Stimulated activated CD8-positive, alpha-beta memory T cell treated with anti-CD3 and anti-CD28 coated beads, Interleukin-12 subunit alpha, Interleukin-12 subunit beta, amount 100 ng/mL, for 4 hours (primary cell): ENCODE measurements around the gene TEX48.
A peak's percentile ranks its signal among the peaks of the same experiment; 100 is the strongest.

Experiments
- DNase-seq: peaks from one replicate; pipeline ENCODE4 v3.0.0-alpha.2; 2020; ENCODE audit warnings: low read depth

TEX48 gene

DNA sequence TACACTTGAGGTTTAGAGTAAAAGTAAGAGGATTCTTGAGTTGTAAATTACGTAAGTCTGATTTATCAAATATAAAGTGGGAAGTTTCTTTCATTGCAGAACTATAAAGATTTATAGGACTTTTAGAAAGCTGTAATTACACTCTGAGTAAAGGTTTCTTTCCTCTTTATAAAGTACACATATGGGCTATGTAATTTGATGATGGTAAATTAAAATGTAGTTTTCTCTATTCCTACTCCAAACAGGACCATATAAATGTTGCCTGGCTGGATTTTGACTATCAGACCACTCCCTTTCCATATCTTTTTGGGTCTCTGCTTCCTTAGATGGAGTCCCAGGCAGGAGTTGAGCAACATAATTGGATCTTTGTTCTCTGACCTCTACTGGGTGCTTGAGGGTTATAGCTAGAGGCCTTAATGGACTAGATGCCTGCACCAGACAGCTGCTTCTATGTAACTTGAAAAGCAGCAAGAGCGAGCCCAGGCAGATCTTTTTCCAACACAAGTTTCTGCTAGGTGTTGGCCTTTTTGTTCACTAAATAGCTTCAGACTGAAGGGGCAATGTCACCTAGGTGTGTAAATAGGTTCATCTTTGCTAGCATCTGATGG, 11.4 kb upstream of the TEX48 start:
- DNase-seq: no peak

DNA sequence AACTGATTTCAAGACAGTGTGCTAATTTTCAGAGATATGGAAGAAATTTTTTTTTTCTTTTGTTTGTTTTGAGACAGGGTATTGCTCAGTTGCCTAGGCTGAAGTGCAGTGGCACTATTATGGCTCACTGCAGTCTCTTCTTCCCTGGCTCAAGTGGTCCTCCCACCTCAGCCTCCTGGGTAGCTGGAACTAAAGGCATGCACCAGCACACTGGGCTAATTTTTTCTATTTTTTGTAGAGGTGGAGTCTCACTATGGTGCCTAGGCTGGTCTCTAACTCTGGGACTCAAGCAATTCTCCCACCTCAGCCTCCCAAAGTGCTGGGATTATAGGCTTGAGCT, 9.9 kb upstream of the TEX48 start:
- no peak for DNase-seq

DNA sequence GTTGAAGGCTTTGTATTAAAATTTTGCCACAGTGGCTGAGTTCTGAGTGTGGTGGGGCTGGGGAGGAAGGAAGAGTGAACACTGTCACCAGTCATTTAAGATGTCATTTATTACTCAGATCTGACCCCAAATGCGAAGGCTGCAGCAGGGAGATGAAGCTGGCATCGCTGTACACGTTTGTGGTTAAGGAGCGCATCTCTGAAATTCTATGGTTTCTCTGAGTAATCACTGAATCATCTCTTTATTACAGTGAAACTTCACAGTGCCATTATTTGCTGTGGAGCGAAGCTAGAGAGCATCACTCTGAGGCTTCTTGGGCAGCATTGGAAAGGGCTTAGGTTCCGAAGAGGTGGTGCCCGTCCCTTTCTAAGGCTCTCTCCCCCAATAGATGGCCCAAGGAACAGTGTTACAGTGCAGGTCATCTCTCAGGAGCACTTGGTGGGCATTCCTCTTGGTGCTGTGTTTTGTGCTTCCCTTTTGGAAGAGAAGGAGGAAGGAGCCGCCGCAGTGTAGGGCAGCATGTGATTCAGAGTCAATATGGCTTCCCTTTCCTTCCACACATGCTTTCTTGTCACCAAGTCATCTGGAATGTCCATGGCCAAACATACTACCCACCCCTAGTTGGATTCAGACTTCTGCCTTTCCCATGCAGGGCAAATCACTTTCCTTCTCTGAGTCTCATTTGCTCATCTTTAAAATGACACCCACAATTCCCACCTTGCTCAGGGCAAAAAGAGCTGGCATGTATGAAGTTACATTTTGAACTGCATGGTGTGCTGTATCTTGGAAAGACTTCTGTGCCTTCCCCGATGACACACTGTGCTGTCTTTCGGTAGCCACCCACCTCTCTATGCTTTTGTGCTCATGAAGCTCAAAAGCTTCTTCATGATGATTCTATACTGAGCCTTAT, 9.3 kb upstream of the TEX48 start:
- DNase-seq: peak; percentile 36

DNA sequence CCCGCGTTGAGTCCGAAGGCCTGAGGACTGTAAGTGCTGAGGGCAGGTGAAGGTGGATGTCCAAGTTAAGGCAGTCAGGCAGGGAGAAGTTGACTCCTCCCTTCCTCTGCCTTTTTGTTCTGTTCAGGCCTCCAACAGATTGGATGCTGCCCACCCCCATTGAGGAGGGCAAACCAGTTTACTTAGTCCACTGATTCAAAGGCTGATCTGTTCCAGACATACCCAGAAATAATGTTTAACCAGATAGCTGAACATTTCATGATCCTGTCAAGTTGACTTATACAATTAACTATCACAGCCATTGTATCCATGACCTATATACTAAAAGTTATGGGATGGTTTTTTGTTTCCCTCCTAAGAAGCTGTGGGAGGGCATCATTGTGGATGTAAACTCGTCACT, 8.3 kb upstream of the TEX48 start:
- DNase-seq: no peak

DNA sequence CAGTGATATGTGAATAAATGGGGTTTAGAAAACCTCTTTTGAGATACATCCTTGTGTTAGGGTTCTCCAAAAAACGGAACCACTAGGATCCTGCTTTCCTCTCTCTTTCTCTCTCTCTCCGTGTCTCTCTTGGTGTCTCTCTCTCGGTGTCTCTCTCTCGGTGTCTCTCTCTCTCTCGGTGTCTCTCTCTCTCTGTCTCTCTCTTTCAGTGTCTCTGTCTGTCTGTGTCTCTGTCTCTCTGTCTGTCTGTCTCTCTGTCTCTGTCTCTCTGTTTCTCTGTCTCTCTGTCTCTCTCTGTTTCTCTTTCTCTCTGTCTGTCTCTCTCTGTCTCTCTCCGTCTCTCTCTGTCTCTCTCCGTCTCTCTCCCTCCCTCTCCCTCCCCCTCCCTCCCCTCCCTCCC, 7.8 kb upstream of the TEX48 start:
- DNase-seq: no peak

DNA sequence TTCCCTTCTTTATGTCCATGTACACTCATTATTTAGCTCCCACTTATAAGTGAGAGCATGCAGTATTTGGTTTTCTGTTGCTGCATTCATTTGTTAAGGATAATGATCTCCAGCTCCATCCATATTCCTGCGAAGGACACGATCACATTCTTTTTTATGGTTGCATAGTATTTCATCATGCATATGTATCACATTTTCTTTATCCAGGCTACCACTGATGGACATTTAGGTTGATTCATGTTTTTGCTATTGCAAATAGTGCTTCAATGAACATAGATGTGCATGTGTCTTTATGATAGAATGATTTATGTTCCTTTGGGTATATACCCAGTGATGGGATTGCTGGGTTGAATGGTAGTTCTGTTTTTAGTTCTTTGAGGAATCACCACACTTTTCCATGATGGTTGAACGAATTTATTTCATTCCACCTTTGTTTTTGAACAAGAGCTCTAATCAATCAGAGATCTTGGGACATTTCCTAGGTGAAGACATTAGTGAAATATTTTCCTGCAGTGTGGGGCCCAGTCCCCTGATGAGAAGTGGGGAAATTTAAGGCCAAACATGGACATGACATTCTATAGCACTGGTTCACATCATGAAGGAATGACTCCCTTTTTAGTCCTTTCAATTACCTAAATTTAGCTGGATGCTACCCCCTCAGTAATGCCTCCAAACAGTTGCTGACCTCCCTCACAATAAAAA, 7.1 kb upstream of the TEX48 start:
- DNase-seq: no peak

DNA sequence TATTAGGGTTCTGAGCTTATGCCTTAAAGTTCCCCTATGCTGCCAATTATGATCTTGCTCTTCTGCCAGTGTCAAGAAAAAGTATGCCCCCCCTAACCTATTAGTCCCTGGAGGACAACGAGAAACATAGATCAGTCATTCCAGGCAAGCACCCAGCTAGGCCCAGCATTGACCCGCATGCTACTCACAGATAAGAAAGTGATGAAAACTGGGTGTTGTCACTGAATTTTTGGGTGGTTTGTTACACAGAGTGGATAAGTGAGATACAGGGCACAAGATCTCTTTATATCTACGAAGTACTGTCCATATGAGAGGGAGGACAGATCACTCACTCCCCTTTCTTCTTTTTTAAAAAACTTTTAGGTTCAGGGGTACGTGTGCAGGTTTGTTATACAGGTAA, 6.4 kb upstream of the TEX48 start:
- DNase-seq: no peak

DNA sequence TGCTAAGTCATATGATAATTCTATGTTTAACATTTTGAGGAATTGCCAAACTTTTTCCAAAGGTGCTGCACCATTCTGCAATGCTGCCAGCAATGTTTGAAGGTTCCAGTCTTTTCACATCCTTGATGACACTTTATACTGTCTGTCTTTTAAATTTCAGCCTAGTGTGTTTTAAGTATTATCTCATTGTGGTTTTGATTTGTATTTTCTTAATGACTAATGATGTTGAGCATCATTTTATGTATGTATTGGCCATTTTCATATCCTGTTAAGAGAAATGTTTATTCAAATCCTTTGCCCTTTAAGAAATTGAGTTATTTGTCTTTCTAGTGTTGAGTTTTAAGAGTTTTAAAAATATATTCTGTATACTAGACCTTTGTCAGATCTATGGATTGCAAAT, 5.0 kb upstream of the TEX48 start:
- DNase-seq: no peak

DNA sequence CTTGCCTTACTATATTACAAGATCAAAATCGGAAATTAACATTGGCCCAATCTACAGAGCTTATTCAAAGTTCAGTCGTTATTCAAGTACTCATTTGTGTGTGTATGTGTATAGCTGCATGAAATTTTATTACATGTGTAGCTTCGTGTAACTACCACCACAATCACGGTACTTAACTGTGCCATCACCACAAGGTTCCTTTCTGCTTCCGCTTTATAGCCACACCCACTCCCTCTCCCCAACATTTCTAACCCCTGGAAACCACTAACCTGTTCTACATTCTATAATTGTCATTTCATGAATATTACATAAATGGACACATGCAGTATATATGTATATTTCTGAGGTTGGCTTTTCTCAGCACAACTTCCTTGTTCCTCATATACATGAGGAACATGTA, 4.0 kb upstream of the TEX48 start:
- no peak for DNase-seq

DNA sequence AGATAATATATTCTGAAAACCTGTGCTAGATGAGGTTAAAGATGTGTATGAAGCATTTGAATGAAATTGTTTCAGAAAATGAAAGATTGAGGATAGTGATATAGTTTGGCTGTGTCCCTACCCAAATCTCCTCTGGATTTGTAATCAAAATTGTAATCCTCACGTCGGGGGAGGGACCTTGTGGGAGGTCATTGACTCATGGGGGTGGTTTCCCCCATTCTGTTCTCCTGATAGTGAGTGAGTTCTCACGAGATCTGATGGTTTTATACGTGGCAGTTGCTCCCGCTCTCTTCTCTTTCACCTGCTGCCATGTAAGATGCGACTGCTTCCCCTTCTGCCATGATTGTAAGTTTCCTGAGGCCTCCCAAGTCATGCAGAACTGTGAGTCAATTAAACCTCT, 2.0 kb upstream of the TEX48 start:
- no peak for DNase-seq

DNA sequence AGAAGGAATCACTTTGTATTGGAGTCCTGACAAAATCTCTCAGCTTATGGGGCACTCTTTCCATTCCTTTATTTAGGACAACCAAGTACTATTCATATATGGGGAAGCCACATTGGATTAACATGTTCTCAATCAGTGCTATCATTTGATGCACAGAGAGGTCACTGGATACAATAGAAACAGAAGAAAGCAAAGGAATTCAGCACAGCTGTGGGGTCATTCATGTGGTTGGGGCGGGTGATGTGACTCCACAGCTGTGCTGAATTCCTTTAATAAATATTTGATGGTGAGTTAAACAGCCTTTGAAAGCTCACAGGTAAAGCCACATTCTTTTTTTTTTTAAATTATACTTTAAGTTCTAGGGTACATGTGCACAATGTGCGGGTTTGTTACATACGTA, 854 bp upstream of the TEX48 start:
- DNase-seq: no peak

DNA sequence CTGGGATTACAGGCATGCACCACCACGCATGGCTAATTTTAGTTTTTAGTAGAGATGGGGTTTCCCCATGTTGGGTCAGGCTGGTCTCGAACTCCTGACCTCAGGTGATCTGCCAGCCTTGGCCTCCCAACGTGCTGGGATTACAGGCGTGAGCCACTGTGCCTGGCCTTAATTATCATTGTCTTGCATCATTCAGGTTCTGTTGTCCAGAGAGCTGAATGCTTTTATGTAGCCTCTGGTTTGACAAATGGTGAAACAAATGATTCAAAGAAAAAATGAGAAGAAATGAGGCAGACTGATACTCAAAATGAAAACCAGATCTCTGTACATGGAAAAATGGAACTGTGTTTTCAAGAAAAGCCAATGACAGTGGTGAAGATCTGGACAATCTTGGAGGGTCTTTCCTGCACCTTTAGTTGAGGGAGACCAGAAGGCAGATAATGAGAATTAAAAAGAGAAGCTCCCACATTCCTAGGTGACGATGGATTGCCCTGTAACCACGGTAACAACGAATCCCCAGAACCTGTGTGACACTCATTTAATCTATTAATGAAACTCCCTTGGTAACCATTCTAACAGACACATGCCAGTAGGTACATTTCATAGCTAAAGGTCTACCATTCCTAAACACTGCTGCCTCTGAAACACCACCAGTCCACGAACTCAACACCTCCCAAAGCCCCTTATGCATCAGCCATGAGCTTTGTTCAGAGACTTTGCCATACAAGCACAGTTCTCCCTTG, 1.6 kb downstream of the TEX48 start:
- DNase-seq: no peak

DNA sequence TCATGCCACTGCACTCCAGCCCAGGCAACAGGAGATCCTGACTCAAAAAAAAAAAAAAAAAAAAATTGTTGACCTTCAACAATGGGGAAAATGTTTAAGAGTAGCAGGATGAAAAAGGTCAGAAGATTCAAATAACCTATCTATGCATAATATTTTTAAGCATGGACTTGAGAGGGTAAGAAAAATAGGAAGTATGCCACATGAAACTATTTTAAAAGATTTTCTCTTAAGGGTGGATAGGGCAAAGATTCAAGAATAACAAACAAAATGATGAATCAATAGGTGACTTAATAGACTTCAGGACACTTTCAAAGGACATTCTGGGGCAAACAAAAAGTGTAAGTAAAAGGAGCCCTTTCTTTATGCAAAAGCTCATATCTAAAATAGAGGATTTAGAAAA, 3.2 kb downstream of the TEX48 start:
- no peak for DNase-seq

DNA sequence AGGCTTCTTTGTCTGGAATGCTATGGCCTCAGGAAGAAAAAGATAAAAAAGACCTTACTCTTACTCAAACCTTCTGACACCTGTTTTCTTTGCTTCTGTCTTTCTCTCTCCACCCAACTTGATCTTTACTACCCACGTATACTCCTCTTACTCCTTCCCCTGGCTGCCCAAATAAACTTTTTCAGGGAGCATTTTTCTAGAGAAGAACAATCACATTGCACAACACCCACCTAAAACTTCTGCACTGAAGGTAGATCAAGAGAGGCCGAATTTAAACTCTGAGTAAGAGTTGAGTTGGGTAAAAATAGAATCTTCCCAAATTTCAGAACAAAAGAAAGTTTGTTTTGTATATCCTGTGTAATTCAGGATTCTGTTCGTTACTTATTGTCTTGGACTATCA, 3.9 kb downstream of the TEX48 start:
- DNase-seq: no peak

DNA sequence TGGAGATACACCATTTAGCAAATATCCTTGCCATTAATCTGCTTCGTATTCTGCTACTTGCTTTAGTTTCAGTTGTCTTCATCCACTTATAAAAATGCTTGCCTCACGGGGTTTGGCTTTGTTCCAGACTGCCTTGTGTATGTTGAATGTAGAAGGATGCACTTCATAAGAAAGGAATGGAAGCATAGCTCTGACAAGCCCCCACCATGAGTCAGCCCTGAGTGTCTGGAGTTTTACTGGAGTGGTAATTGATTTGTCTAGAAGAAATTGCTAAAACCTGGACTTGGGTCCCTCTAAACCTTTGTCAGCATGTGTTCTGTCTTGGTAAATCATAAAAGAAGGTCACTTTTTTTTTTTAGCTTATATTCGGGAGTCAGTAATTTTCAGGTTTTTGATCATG, 4.6 kb downstream of the TEX48 start:
- DNase-seq: no peak

DNA sequence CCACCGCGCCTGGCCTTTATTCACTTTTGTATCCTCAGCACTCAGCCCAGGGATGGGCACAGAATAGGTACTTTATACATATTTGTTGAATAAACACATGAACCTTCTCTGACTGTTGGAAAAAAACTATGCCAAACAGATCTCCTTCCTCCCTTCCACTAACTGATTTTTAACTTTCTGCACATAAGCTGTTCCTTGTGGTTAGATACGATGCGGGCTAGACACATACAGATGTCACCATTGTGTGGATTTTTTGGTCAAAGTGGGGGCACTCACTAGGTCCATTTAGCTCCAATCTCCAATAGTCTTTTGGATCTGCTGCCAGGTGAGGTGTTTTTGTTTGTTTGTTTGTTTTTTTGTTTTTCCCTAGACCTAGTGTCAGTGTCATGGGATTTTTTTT, 5.1 kb downstream of the TEX48 start:
- DNase-seq: no peak

DNA sequence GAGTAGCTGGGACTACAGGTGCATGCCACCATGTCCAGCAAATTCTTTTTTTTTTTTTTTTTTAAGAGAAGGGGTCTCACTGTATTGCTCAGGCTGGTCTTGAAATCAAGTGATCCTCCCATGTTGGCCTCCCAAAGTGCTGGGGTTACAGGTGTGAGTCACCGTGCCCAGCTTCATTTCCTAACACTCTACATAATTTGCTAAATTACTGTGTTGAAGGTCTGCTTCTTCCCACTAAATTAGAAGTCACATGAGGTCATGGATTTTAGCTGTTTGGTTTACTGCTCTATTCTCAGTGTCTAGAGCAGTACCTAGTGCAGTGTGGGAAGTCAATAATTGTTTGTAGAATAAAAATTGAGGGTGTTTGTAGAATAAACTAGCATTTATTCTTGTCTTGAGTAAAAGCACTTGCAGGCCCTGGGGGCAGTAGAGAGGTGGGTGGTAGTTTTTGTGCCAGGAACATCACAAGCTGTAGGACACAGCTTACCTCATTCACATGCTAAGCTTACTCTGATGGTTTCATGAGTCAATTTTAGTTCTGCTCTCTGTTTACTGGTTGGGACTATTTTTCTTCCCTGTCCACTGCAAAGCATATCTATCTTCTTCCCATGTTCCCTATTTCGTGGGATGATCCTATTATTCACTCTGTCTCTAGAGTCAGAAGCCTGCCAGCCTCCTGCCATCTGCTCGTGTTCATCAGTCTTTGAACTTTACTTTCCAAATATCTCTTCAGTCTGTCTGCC, 7.0 kb downstream of the TEX48 start:
- no peak for DNase-seq

DNA sequence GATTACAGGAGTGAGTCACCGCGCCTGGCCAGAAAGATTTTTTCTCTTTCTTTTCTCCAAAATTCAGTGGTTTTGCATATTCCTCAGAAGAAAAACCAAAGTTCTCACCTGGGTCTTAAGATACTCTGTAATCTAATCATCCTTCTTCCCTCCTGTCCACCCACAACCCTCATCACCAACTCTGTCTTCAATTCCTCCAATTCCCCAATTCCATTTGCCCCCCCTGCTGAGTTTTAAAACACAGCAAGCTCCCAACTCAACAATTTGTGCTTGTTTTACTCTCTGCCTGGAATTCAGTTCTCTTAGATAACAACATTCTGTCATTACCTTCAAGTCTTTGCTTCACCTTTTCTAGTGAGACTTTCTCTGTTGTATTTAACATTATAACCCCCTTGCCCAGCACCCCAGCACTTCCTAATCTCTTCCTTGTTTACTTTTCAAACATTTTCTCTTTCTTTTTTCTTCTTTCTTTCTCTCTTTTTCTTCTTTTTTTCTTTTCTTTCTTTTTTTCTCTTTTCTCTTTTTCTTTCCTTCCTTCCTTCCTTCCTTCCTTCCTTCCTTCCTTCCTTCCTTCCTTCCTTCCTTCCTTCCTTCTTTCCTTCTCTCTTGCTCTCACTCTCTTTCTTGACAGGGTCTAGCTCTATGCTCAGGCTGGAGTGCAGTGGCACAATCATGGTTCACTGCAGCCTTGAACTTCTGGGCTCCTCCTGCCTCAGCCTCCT, 7.8 kb downstream of the TEX48 start:
- DNase-seq: no peak

DNA sequence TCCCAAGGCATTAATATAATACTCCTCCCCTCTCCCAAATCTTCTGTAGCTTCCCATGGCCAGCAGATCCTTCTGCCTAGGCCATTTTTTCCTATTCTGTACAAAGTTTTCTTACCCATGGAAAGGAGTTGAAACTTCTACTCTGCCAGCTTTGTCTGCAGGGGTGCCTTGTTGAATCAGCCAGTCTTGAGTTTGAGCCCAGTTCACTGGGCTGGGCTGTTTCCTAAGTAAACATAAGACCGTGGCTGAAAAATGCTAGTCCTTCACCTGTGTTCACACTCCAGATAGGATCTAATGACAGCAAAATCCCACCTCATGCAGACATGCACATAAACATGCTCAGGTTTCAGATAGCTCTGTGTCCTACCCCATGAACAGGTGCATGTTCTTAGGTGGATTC, 10.4 kb downstream of the TEX48 start:
- no peak for DNase-seq

DNA sequence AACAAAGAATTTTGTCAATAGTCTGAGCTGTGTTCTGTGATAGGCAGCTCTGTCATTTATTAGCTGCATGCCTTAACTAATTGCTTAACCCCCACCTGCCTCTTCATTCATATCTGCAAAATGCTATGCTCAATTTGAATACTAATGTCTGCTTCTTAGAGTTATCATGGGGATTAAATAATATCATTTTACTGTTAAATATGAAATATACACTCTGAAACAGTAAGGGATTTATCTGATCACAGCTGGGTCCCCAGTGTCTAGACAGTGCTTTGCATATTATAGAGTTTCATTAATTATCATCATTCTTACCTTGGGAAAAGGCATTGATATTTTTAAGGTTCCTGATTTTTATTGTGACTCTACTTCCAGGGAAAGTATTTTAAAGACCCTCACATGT, 12.0 kb downstream of the TEX48 start:
- DNase-seq: no peak

DNA sequence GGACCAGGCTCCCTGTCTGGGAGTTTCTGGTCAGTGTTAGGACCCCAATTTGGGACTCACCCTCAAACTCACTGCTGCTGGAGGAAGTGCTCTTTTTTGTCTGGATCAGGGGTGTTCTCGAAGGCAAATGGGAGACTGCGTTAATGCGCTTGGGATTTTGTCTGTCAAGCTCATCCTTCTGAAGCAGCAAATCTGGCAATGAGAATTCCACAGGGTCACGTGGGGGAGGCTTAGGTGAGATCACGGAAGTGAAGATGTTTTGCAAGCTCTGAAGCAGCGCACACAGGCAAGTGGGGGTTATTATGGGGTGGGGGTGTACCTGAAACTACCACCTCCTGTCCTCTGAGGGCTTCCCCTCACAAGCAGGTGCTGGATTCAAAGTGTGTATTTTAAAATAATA, 13.8 kb downstream of the TEX48 start:
- no peak for DNase-seq
